ENCODE data around the gene CD27.

The CD27 gene

GRCh38 chr12:6435961-6436715 is 8.6 kb upstream of the CD27 start:
- H3K4me3 ChIP-seq (ENCODE audit: low read length), result no peak overlapping the region
- H3K27ac ChIP-seq (ENCODE audit: low read length), result no peak overlapping the region
- no peaks in the 10 kb centered on the region for H3K79me2 ChIP-seq (ENCODE audit: low read length)
- H2AFZ ChIP-seq (ENCODE audit: low read depth, low read length), result no peak overlapping the region
- H3K36me3 ChIP-seq (replicated peaks; ENCODE audit: low read depth, low read length), result no peaks in the 10 kb centered on the region
- H4K20me1 ChIP-seq (ENCODE audit: insufficient read depth, low read length), result no peaks in the 10 kb centered on the region
- no peaks in the 10 kb centered on the region for H3K27me3 ChIP-seq (ENCODE audit: low read depth, low read length)
- H3K9me3 ChIP-seq (ENCODE audit: insufficient read depth, low read length), result no peaks in the 10 kb centered on the region
- peaks cover 6% of the 10 kb centered on the region; the same call in 1 of the 2 replicates for H3K4me1 ChIP-seq (ENCODE audit: low read length)
- H3K9ac ChIP-seq (ENCODE audit: low read length), result no peak overlapping the region
- H3K4me2 ChIP-seq (ENCODE audit: low read length), result no peak overlapping the region
- TF ChIP-seq EZH2phosphoT487 (IDR thresholded peaks at IDR 0.05; ENCODE audit: low read depth), result no peak
- TF ChIP-seq, protein P1, sequence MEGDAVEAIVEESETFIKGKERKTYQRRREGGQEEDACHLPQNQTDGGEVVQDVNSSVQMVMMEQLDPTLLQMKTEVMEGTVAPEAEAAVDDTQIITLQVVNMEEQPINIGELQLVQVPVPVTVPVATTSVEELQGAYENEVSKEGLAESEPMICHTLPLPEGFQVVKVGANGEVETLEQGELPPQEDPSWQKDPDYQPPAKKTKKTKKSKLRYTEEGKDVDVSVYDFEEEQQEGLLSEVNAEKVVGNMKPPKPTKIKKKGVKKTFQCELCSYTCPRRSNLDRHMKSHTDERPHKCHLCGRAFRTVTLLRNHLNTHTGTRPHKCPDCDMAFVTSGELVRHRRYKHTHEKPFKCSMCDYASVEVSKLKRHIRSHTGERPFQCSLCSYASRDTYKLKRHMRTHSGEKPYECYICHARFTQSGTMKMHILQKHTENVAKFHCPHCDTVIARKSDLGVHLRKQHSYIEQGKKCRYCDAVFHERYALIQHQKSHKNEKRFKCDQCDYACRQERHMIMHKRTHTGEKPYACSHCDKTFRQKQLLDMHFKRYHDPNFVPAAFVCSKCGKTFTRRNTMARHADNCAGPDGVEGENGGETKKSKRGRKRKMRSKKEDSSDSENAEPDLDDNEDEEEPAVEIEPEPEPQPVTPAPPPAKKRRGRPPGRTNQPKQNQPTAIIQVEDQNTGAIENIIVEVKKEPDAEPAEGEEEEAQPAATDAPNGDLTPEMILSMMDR (IDR thresholded peaks at IDR 0.05; ENCODE audit: low read depth, low read length), result no peak

- Histone ChIP-seq H3K4me3 (ENCODE audit: low read length) (no peak overlapping the region), H3K9ac (ENCODE audit: low read length) (no peak overlapping the region), H3K79me2 (ENCODE audit: low read length) (no peaks in the 10 kb centered on the region), H3K9me3 (ENCODE audit: insufficient read depth, low read length) (no peaks in the 10 kb centered on the region), H3K4me2 (ENCODE audit: low read length) (no peak overlapping the region), H3K4me1 (ENCODE audit: low read length) (peaks cover 5% of the 10 kb centered on the region; the same call in 1 of the 2 replicates), H3K27ac (ENCODE audit: low read length) (no peak overlapping the region), H3K27me3 (ENCODE audit: low read depth, low read length) (no peaks in the 10 kb centered on the region), H2AFZ (ENCODE audit: low read depth, low read length) (no peak overlapping the region), H4K20me1 (ENCODE audit: insufficient read depth, low read length) (no peaks in the 10 kb centered on the region), H3K36me3 (replicated peaks; ENCODE audit: low read depth, low read length) (no peaks in the 10 kb centered on the region)
- no peak for TF ChIP-seq EZH2phosphoT487 (IDR thresholded peaks at IDR 0.05; ENCODE audit: low read depth)
- TF ChIP-seq, protein P1 (IDR thresholded peaks at IDR 0.05; ENCODE audit: low read depth, low read length), result no peak
Measured at GRCh38 chr12:6437586-6437985, 7.2 kb upstream of the CD27 start.

DNA sequence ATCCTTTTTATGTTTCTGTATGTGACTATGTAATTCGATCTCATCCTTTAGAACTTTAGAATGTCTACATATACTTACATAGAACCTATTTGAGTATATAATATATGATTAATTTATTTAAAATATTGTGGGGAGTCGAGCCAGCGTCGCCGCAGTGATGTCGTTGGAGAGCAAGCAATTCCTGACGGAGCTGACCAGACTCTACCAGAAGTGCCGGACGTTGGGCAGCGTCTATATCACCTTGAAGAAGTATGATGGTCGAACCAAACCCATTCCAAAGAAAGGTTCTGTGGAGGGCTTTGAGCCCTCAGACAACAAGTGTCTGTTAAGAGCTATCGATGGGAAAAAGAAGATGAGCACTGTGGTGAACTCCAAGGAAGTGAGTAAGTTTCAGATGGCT is 6.4 kb upstream of the CD27 start:
- Histone ChIP-seq H3K27me3 (ENCODE audit: low read depth, low read length) (no peaks in the 10 kb centered on the region), H3K36me3 (replicated peaks; ENCODE audit: low read depth, low read length) (no peaks in the 10 kb centered on the region), H2AFZ (ENCODE audit: low read depth, low read length) (no peak overlapping the region), H3K79me2 (ENCODE audit: low read length) (no peaks in the 10 kb centered on the region), H3K27ac (ENCODE audit: low read length) (no peak overlapping the region), H4K20me1 (ENCODE audit: insufficient read depth, low read length) (no peaks in the 10 kb centered on the region), H3K4me1 (ENCODE audit: low read length) (peaks cover 4% of the 10 kb centered on the region), H3K4me2 (ENCODE audit: low read length) (no peak overlapping the region), H3K4me3 (ENCODE audit: low read length) (no peak overlapping the region), H3K9me3 (ENCODE audit: insufficient read depth, low read length) (no peaks in the 10 kb centered on the region), H3K9ac (ENCODE audit: low read length) (no peak overlapping the region)
- TF ChIP-seq EZH2phosphoT487 (IDR thresholded peaks at IDR 0.05; ENCODE audit: low read depth), result no peak
- TF ChIP-seq, protein P1 (IDR thresholded peaks at IDR 0.05; ENCODE audit: low read depth, low read length), result no peak

GRCh38 chr12:6440391-6440790 is 4.4 kb upstream of the CD27 start:
- no peaks in the 10 kb centered on the region for H4K20me1 ChIP-seq (ENCODE audit: insufficient read depth, low read length)
- H3K27me3 ChIP-seq (ENCODE audit: low read depth, low read length), result no peaks in the 10 kb centered on the region
- no peak overlapping the region for H3K4me2 ChIP-seq (ENCODE audit: low read length)
- peaks cover 11% of the 10 kb centered on the region; the same call in 1 of the 2 replicates for H3K9me3 ChIP-seq (ENCODE audit: insufficient read depth, low read length)
- no peak for TF ChIP-seq EZH2phosphoT487 (IDR thresholded peaks at IDR 0.05; ENCODE audit: low read depth)
- TF ChIP-seq, protein P1 (IDR thresholded peaks at IDR 0.05; ENCODE audit: low read depth, low read length), result no peak
- H2AFZ ChIP-seq (ENCODE audit: low read depth, low read length), result no peak overlapping the region
- H3K4me3 ChIP-seq (ENCODE audit: low read length), result no peak overlapping the region
- H3K36me3 ChIP-seq (replicated peaks; ENCODE audit: low read depth, low read length), result no peaks in the 10 kb centered on the region
- H3K79me2 ChIP-seq (ENCODE audit: low read length), result no peaks in the 10 kb centered on the region
- H3K27ac ChIP-seq (ENCODE audit: low read length), result no peak overlapping the region
- no peak overlapping the region for H3K9ac ChIP-seq (ENCODE audit: low read length)
- H3K4me1 ChIP-seq (ENCODE audit: low read length), result peaks cover 13% of the 10 kb centered on the region
